SU-DHL-6 (cell line): ENCODE data around the gene ZNF496.
"Not testable (repeated sequence)": the region's sequence is repeated elsewhere in the genome, so short reads cannot be mapped to it uniquely, and the experiment has no call there.

Experiments used
- CTCF ChIP-seq: fragments of 200-600 bp; sonication (generic); IDR thresholded peaks from one replicate; pipeline ENCODE4 v1.5.1; 2017; ENCODE audit warnings: antibody characterized with exemption, mild to moderate bottlenecking, low read length, moderate library complexity; ENCODE audit not compliant: insufficient read depth, poor library complexity, severe bottlenecking
- EZH2phosphoT487 ChIP-seq: fragments of 200-600 bp; sonication (generic), shearing (Covaris generic); conservative IDR thresholded peaks from 2 replicates; pipeline ENCODE4 v1.6.1; 2018; ENCODE audit warnings: mild to moderate bottlenecking, antibody characterized with exemption, low read length, moderate library complexity, mixed read lengths

DNA sequence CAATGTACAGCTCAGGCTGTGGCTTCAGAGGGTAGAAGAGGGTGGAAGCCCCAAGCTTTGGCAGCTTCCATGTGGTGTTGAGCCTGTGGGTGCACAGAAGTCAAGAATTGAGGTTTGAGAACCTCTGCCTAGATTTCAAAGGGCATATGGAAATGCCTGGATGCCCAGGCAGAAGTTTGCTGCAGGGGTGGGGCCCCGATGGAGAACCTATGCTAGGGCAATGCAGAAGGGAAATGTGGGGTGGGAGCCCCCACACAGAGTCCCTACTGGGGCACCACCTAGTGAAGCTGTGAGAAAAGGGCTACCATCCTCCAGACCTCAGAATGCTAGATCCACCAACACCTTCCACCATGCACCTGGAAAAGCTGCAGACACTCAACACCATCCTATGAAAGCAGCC lies 34.7 kb upstream of the ZNF496 start:
- not testable (repeated sequence) for TF ChIP-seq CTCF, EZH2phosphoT487
